Gastroesophageal sphincter (tissue), 4 donors: Measurements from ENCODE around the gene NUP93. TPM values are rescaled to one million over a fixed set of nuclear protein-coding genes. Genes with fewer than 3 reads are reported as not detected.

ENCODE experiments used
- ATAC-seq: fragments of 150-250 bp; one replicate; pipeline ENCODE4 v1.9.1; 2016; ENCODE audit warnings: mild to moderate bottlenecking, moderate library complexity
- H3K27ac ChIP-seq, 4 donors: fragments of 200-600 bp; sonication (generic) in 3 of 4; 1 replicate in 3 of 4; 2 replicates in 1 of 4; pipeline ENCODE4 v1.5.1; 2016 to 2019
- H3K27me3 ChIP-seq: fragments of 200-600 bp; sonication (generic); one replicate; pipeline ENCODE4 v1.5.1; 2019
- H3K36me3 ChIP-seq, 2 donors: fragments of 200-600 bp; sonication (generic); one replicate each; pipeline ENCODE4 v1.5.1; 2019; ENCODE audit warnings: control low read depth in 1 of 2
- H3K4me1 ChIP-seq, 3 donors: fragments of 200-600 bp; sonication (generic); 1 replicate in 2 of 3; 2 replicates in 1 of 3; pipeline ENCODE4 v1.5.1; 2016 to 2019; ENCODE audit warnings: control low read depth in 2 of 3
- H3K4me3 ChIP-seq, 2 donors: fragments of 200-600 bp; sonication (generic); one replicate each; pipeline ENCODE4 v1.5.1; 2019; ENCODE audit warnings: mild to moderate bottlenecking in 1 of 2, moderate library complexity in 1 of 2
- H3K9me3 ChIP-seq, 3 donors: fragments of 200-600 bp; sonication (generic); one replicate each; pipeline ENCODE4 v1.5.1; 2017 to 2019; ENCODE audit warnings: control low read depth in 2 of 3
- CTCF ChIP-seq, 4 experiments: fragments of 200-600 bp in 2 of 4; fragments of 450-650 bp in 2 of 4; sonication (generic) in 1 of 4; IDR thresholded peaks; one replicate each; pipeline ENCODE4 v1.5.1; 2017 to 2019; ENCODE audit warnings: antibody characterized with exemption in 4 of 4, mild to moderate bottlenecking in 2 of 4, moderate library complexity in 2 of 4
- EP300 ChIP-seq: sonication (generic); formaldehyde crosslinking; IDR thresholded peaks from one replicate; pipeline ENCODE4 v1.6.1; 2017; ENCODE audit warnings: antibody characterized with exemption, mild to moderate bottlenecking
- POLR2A ChIP-seq, 2 donors: fragments of 450-650 bp; IDR thresholded peaks; one replicate each; pipeline ENCODE4 v1.6.1; 2017; ENCODE audit warnings: antibody characterized with exemption in 2 of 2, mild to moderate bottlenecking in 2 of 2, moderate library complexity in 1 of 2
- POLR2AphosphoS5 ChIP-seq: sonication (generic); formaldehyde crosslinking; IDR thresholded peaks from one replicate; pipeline ENCODE4 v1.6.1; 2017; ENCODE audit warnings: antibody characterized with exemption
- WGBS, 2 donors: methylation state at CpG; one replicate each; pipeline ENCODE4 v1.1.5; 2018; ENCODE audit warnings: low coverage in 1 of 2; 5-methylcytosine and 5-hydroxymethylcytosine counted together
- total RNA-seq, 4 donors: library from RNA; depleted of rRNA; stranded (reverse); fragments of >200 nt; gene quantifications; one replicate each; pipeline ENCODE4 v1.1.0, GENCODE V29; 2016

Gene NUP93
- total RNA-seq, 4 donors from 2014 or later: 37.6 to 39.3 (median 38.9) TPM

- H3K4me1 ChIP-seq: peaks cover 0 to 26% (median 0%) of the 10 kb centered on the region in 3 donors
- TF ChIP-seq EP300 (no peak), CTCF (IDR thresholded peaks at IDR 0.05) (peak in 1 of 4 experiments; percentile 6)
- H3K4me3 ChIP-seq: no peak overlapping the region
- H3K9me3 ChIP-seq: no peaks in the 10 kb centered on the region
- no peaks in the 10 kb centered on the region for H3K36me3 ChIP-seq
- no peaks in the 10 kb centered on the region for H3K27me3 ChIP-seq
- H3K27ac ChIP-seq: no peak overlapping the region
- ATAC-seq: no peak
- WGBS, 2 donors: 59 to 74% methylated on average over 4 to 8 of the region's 8 CpGs
Observed at GRCh38 chr16:56851671-56852400, 121.9 kb downstream of the NUP93 start.

DNA sequence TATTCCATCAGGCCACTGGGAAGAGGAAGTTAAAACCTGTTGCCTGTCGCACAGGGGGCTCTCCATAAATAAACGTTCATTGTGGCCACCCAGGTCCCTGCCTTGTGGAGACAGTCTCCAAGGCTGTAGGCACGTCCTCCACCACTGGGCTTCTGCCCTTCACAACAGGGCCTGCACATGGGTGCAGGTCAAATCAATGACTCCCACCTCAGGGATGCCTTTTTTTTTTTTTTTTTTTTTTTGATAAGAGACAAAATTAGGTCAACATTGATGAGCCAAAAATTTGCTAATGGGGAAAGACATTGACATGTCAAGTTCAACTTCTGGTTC lies 122.4 kb downstream of the NUP93 start:
- Histone ChIP-seq H3K9me3 (no peaks in the 10 kb centered on the region), H3K4me3 (no peak overlapping the region), H3K4me1 (peaks cover 0 to 22% (median 0%) of the 10 kb centered on the region in 3 donors), H3K36me3 (no peaks in the 10 kb centered on the region), H3K27me3 (no peaks in the 10 kb centered on the region), H3K27ac (no peak overlapping the region)
- 69% methylated on average over 3 of the region's 3 CpGs; no CpG with 5 or more reads in 1 of the 2 donors for WGBS, 2 donors
- ATAC-seq: no peak
- TF ChIP-seq CTCF (IDR thresholded peaks at IDR 0.05) (no peak), POLR2A (IDR thresholded peaks at IDR 0.05) (no peak), POLR2AphosphoS5 (no peak), EP300 (no peak)

DNA sequence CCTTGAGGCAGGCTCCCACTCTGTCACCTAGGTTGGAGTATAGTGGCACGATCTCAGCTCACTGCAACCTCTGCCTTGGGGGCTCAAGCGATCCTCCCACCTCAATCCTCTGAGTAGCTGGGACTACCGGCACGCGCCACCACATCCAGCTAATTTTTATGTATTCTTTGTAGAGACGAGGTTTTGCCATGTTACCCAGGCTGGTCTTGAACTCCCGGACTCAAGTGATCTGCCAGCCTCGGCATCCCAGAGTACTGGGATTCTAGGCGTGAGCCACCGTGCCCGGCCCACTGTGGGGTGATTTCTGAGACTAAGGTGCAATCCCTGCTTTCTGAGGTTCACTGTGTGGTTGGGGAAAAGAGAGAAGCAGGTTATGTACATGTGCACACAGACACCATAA lies 123.0 kb downstream of the NUP93 start:
- Histone ChIP-seq H3K27me3 (peaks cover 2% of the 10 kb centered on the region), H3K9me3 (no peaks in the 10 kb centered on the region), H3K27ac (no peak overlapping the region), H3K36me3 (no peaks in the 10 kb centered on the region), H3K4me1 (peaks cover 0 to 16% (median 0%) of the 10 kb centered on the region in 3 donors), H3K4me3 (no peak overlapping the region)
- WGBS, 2 donors: 100% methylated on average over 3 of the region's 11 CpGs; no CpG with 5 or more reads in 1 of the 2 donors
- ATAC-seq: no peak
- TF ChIP-seq EP300 (no peak), POLR2AphosphoS5 (no peak), CTCF (IDR thresholded peaks at IDR 0.05) (no peak), POLR2A (IDR thresholded peaks at IDR 0.05) (no peak)

DNA sequence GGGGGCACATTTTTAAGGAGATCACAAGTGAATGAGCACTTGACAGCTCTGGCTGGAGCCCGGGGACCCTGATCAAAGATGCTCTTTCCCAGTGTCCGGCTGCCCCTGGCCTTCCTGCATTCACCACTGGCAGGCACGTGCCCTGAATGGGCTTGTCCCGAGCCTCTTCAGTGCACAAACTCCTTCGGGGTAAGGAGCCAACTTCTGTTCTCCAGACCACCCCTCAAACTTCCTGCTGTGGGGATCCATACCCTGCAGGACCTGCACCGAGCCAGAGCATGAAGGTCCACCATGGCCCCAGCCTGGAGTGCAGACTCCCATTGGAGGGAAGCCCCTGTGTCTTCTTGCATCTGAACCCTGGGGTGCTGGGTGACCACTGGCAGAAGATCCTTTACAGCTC lies 125.3 kb downstream of the NUP93 start:
- Histone ChIP-seq H3K36me3 (no peaks in the 10 kb centered on the region), H3K4me3 (no peak overlapping the region), H3K27me3 (peaks cover 9% of the 10 kb centered on the region), H3K27ac (no peak overlapping the region), H3K9me3 (no peaks in the 10 kb centered on the region), H3K4me1 (no peaks in the 10 kb centered on the region)
- no peak for TF ChIP-seq EP300
- no peak for TF ChIP-seq CTCF (IDR thresholded peaks at IDR 0.05)
- no CpG with 5 or more reads among the region's 6 CpGs for WGBS, 2 donors
- no peak for ATAC-seq

DNA sequence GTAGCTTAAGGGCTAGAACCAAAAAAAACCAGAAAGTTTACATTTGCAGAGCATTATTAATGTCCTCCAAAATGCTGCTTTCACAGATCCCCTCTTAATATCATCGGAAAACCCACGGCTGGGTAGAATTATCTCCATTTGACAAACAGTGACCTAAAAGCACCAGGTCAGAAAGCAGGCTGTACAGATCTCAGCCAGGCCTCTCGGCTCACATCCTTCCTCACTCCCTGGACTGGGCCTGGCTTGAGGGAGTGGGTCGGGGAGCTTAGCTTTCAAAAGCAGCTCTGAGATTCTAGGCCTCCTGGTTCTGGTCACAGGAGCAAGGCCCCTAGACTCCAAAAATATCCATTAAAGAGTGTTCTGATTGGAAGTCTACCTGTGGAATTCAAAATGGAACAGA lies 126.0 kb downstream of the NUP93 start:
- Histone ChIP-seq H3K4me1 (no peaks in the 10 kb centered on the region), H3K9me3 (no peaks in the 10 kb centered on the region), H3K4me3 (no peak overlapping the region), H3K36me3 (no peaks in the 10 kb centered on the region), H3K27ac (no peak overlapping the region), H3K27me3 (peaks cover 9% of the 10 kb centered on the region)
- WGBS, 2 donors: 55 to 60% methylated on average over 1 to 3 of the region's 4 CpGs
- TF ChIP-seq POLR2AphosphoS5 (no peak), POLR2A (IDR thresholded peaks at IDR 0.05) (no peak), EP300 (no peak), CTCF (IDR thresholded peaks at IDR 0.05) (no peak)
- no peak for ATAC-seq
